Peyer's patch (tissue), 4 donors: ENCODE data around the gene SPEM2.

Experiments
- CTCF ChIP-seq, 6 experiments: fragments of 450-650 bp in 4 of 6; fragments of 200-600 bp in 2 of 6; sonication (generic) in 1 of 6; IDR thresholded peaks; one replicate each; pipeline ENCODE4 v1.5.1; 2017 to 2019; ENCODE audit warnings: antibody characterized with exemption in 6 of 6, mild to moderate bottlenecking in 3 of 6, moderate library complexity in 1 of 6
- POLR2A ChIP-seq, 2 donors: fragments of 450-650 bp; IDR thresholded peaks; one replicate each; pipeline ENCODE4 v1.5.1; 2017; ENCODE audit warnings: antibody characterized with exemption in 2 of 2, mild to moderate bottlenecking in 2 of 2, moderate library complexity in 2 of 2

GRCh38 chr17:7408863-7409262, 16.6 kb upstream of the SPEM2 start:
- TF ChIP-seq CTCF (IDR thresholded peaks at IDR 0.05) (no peak), POLR2A (IDR thresholded peaks at IDR 0.05) (no peak)
